HL-60/S4 treated with phorbol 12-myristate 13-acetate at 8.2 ng/mL for 4 days and 3 days (cell line): Measurements from ENCODE around the gene C12orf54.
"Not testable (repeated sequence)": the region's sequence is repeated elsewhere in the genome, so short reads cannot be mapped to it uniquely, and the experiment has no call there.

Experiments used
- in situ Hi-C: fragments of 300-500 bp; cut with MboI; formaldehyde crosslinking; loops from 2 replicates; pipeline ENCODE4 v1.15.0; 2022; ENCODE audit warnings: low sequenced_read_pairs

The C12orf54 gene

DNA sequence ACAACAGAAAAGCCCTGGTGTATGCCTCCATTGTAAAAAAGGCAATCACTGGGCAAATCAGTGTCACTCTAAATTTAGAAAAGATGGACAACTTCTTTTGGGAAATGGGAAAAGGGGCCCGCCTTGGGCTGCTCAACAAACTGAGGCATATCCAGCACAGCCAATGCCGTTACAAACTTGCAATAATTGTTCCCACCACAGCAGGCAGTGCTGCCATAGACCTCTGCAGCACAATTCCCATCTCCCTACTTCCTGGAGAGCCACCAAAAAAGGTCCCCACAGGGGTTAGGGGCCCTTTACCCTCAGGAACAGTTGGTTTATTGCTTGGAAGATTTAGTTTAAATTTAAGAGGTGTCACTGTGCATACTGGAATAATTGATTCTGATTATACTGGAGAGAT, 26.7 kb downstream of the C12orf54 start:
- in situ Hi-C loops, result no loop called here

- in situ Hi-C loops, result no loop called here
Measured at GRCh38 chr12:48510111-48510510, 27.8 kb downstream of the C12orf54 start.

DNA sequence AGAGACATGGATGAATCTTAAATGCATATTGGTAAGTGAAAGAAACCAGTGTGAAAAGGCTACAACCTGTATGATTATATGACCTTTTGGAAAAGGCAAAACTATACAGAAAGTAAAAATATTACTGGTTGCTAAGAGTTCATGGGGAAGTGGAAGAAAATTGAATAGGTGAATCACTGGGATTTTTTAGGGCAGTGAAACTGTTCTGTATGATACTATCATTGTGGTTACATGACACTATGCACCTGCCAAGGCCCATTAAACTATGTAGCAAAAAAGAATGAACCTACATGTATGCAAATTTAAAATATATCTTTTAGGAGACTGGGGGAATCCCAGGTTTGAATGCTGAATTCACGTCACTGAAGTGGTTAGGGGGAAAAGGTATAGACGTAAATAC, 30.6 kb downstream of the C12orf54 start:
- in situ Hi-C loops, result no loop called here

GRCh38 chr12:48514728-48515127, 32.4 kb downstream of the C12orf54 start:
- in situ Hi-C loops, result no loop called here

DNA sequence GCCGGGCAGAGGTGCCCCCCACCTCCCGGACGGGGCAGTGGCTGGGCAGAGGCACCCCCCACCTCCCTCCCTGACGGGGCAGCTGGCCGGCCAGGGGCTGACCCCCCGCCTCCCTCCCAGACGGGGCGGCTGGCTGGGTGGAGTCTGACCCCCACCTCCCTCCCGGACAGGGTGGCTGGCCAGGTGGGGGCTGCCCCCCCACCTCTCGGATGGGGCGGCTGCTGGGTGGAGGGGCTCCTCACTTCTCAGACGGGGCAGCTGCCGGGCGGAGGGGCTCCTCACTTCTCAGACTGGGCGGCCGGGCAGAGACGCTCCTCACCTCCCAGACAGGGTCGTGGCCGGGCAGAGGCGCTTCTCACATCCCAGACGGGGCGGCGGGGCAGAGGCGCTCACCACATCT, 38.1 kb downstream of the C12orf54 start:
- in situ Hi-C loops, result not testable (repeated sequence)

DNA sequence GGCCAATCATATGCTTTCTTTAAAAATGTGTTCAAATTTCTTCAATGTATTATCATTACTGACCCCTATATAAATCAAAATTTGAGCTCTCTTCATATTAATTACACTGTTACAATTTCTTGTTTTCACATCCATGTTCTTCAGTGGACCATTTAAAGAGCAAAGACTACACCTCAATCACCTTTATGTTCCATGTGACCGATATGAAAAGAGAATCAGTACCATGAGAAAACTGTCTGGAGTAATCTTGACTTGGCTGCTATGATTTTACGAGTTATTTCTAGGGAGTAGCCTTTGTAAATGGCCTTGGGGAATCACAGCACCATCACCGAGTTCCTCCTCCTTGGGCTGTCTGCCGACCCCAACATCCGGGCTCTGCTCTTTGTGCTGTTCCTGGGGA, 43.0 kb downstream of the C12orf54 start, which contains the start of gene OR8S1:
Gene OR8S1, plus strand, starts transcription at position 301 of the 400 bp plus-strand sequence. Its CDS starts 0 bp downstream, at position 301.
- in situ Hi-C loops, result no loop called here

DNA sequence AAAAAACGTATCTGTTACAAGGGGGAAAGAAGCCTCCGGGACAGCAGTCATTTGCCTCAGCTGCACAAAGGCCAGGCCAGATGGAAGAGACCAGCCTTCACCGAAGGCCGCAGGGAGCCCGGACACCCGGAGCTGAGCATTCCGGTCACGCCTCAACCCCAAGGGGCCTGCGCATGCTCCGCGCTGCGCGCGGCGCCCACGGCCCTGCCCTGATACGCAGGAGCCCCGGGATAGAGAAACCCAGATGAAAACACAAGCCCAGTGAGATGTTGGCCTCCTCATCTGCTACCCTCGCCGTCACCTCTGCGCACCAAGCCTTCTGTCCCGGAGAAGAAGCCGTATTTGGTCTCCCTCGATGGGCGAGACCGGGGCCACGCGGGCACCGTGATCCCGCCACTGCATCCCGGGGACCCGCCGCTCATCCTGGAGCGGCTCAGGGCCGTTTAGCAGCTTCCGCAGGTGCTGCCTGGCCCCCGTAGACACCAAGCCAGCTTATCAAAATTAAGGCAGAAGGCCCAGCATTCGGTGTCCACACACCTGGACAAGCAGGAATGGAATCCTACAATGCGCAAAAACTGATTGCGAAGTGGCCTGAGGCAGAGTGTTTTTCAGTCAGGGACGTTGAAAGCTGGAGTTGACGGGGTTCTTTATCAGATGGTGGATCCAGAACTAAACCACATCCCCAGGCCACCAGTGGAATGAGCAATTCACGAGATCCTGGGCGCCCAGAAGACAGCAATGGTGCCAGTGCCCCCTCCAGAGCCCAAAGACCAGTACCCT, 45.8 kb downstream of the C12orf54 start:
- in situ Hi-C loops, result no loop called here

DNA sequence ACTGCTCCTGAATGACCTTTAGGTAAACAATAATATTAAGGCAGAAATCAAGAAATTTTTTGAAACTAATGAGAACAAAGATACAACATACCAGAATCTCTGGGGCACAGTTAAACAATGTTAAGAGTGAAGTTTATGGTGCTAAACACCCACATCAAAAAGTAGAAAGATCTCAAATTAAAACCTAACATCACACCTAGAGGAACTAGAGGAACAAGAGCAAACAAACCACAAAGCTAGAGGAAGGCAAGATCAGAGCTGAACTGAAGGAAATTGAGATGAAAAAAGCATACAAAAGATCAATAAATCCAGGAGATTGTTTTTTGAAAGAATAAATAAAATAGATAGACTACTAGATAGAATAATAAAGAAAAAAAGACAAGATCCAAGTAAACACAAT, 50.3 kb downstream of the C12orf54 start:
- in situ Hi-C loops, result no loop called here

DNA sequence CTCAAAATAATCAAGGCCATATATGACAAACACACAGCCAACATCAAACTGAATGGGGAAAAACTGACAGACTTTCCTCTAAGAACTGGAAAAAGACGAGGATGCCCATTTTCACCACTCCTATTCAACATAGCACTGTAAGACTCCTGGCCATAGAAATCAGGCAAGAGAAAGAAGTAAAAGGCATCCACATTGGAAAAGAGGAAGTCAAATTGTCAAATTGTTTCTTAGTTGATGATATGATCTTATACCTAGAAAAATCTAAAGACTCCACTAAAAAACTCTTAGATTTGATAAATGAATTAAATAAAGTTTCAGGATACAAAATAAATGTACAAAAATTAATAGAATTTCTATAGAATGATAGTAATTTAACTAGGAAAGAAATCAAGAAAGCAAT, 54.3 kb downstream of the C12orf54 start:
- in situ Hi-C loops, result no loop called here

DNA sequence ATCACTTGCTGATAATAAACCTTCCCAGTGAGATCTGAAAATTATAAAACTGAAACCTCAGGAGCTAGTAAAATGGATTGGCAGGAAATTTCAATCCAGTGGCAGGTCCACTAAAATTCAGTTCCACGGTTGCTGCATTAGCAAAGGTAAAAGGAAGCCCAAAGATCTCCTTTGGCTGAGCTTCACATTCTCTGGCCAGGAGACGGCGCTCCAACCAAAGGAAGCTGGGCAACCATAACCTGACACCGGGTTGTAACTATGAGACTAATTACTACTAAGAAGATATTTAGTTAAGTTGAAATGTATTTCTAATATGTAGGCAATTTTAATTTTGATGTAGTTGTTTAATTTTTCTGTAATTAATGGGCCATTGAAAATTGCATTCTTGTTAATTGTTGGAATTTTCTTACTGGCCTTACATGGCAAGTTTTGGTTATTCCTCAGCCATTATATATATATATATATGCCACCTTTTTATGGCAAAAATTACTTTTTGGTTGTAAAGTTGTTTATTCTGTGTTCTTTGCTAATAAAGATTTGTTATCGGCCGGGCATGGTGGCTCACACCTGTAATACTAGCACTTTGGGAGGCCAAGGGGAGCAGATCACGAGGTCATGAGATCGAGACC, 60.1 kb downstream of the C12orf54 start:
- in situ Hi-C loops, result no loop called here

GRCh38 chr12:48545833-48546469, 63.7 kb downstream of the C12orf54 start:
- in situ Hi-C loops, result no loop called here
